ENCODE results near the gene GJB4. TPM values are rescaled to one million over a fixed set of nuclear protein-coding genes. Genes with fewer than 3 reads are reported as not detected.

Gene GJB4
- polyA plus RNA-seq, 1 of the 3 experiments (the other 2 are of a cell fraction) = not detected

- no peaks in the 10 kb centered on the region for H4K20me1 ChIP-seq (ENCODE audit: insufficient read depth)
- no peaks in the 10 kb centered on the region for H3K36me3 ChIP-seq (replicated peaks in 1 of 2; ENCODE audit: control insufficient read depth in 1 of 2, insufficient read depth in 2 of 2, low read length in 1 of 2)
- no peak overlapping the region for H3K4me2 ChIP-seq
- no peak overlapping the region for H2AFZ ChIP-seq (ENCODE audit: low read depth)
- peaks cover 0 to 8% of the 10 kb centered on the region in 2 experiments; a peak in 1 of 4 replicates for H3K4me1 ChIP-seq (ENCODE audit: control insufficient read depth in 1 of 2, insufficient read depth in 2 of 2, low read depth in 1 of 2, low read length in 1 of 2)
- POLR2A ChIA-PET = no interaction called here
- H3F3A ChIP-seq (replicated peaks; ENCODE audit: insufficient read depth) = no peaks in the 10 kb centered on the region
- H3K27ac ChIP-seq (ENCODE audit: low read depth in 2 of 2, low read length in 1 of 2) = no peak overlapping the region
- H3K9me3 ChIP-seq = no peaks in the 10 kb centered on the region
- no peak overlapping the region for H3K9ac ChIP-seq
- CTCF ChIA-PET = interaction anchor here (0.8 to 4.9 kb wide), 39 partner anchors 10 to 1117 kb away, joined by 3 to 57 read pairs (median 6); partner anchors contain the start of genes GJB5 and SMIM12
- H3K4me3 ChIP-seq (ENCODE audit: low read depth in 2 of 2, low read length in 1 of 2) = no peak overlapping the region
- WGBS (ENCODE audit: low lambda C conversion rate) = 50% methylated on average over 5 of the region's 6 CpGs
- no peaks in the 10 kb centered on the region for H3K27me3 ChIP-seq (ENCODE audit: insufficient read depth)
- TF ChIP-seq ZBTB33 (IDR thresholded peaks at IDR 0.05; ENCODE audit: borderline replicate concordance, low read depth) (no peak), RFX5 (IDR thresholded peaks at IDR 0.05; ENCODE audit: low read length) (no peak), ELF1 (IDR thresholded peaks at IDR 0.05) (no peak)
- no peaks in the 10 kb centered on the region for H3K79me2 ChIP-seq (ENCODE audit: insufficient read depth)
- H3K9me2 ChIP-seq = no peaks in the 10 kb centered on the region
- DNase-seq = no peak
Measured at GRCh38 chr1:34743775-34744174, 15.8 kb upstream of the GJB4 start.

- ChIA-PET POLR2A (no interaction called here), CTCF (interaction anchor here (0.8 to 4.9 kb wide), 10 partner anchors 8 to 1112 kb away, joined by 3 to 57 read pairs (median 12); partner anchors contain the start of gene GJB5)
Measured at GRCh38 chr1:34744851-34745250, 14.7 kb upstream of the GJB4 start.

GRCh38 chr1:34745666-34746065 is 13.9 kb upstream of the GJB4 start:
- no peak for DNase-seq
- Histone ChIP-seq H4K20me1 (ENCODE audit: insufficient read depth) (no peaks in the 10 kb centered on the region), H3K79me2 (ENCODE audit: insufficient read depth) (no peaks in the 10 kb centered on the region), H3K27me3 (ENCODE audit: insufficient read depth) (no peaks in the 10 kb centered on the region), H3K4me3 (ENCODE audit: low read depth in 2 of 2, low read length in 1 of 2) (no peak overlapping the region), H3K4me1 (ENCODE audit: control insufficient read depth in 1 of 2, insufficient read depth in 2 of 2, low read depth in 1 of 2, low read length in 1 of 2) (peaks cover 0 to 3% of the 10 kb centered on the region in 2 experiments; a peak in 1 of 4 replicates), H3K9me2 (no peaks in the 10 kb centered on the region), H3K36me3 (replicated peaks in 1 of 2; ENCODE audit: control insufficient read depth in 1 of 2, insufficient read depth in 2 of 2, low read length in 1 of 2) (no peaks in the 10 kb centered on the region), H3F3A (replicated peaks; ENCODE audit: insufficient read depth) (no peaks in the 10 kb centered on the region), H3K9ac (no peak overlapping the region), H2AFZ (ENCODE audit: low read depth) (no peak overlapping the region), H3K9me3 (no peaks in the 10 kb centered on the region), H3K4me2 (no peak overlapping the region), H3K27ac (ENCODE audit: low read depth in 2 of 2, low read length in 1 of 2) (no peak overlapping the region)
- POLR2A ChIA-PET = no interaction called here
- CTCF ChIA-PET = interaction anchor here (1.3 to 1.4 kb wide), 3 partner anchors 149 to 1113 kb away, joined by 3 to 8 read pairs (median 5); no protein-coding TSS in a partner anchor
- WGBS (ENCODE audit: low lambda C conversion rate) = 30% methylated on average over 5 of the region's 5 CpGs
- TF ChIP-seq USF2 (IDR thresholded peaks at IDR 0.05; ENCODE audit: borderline replicate concordance, low read depth, low read length) = no peak
- no peak for TF ChIP-seq ELF1 (IDR thresholded peaks at IDR 0.05)
- no peak for TF ChIP-seq EP300 (IDR thresholded peaks at IDR 0.05; ENCODE audit: borderline replicate concordance in 1 of 2, low read depth in 1 of 2, low read length in 1 of 2)
- no peak for TF ChIP-seq MAX (IDR thresholded peaks at IDR 0.05; ENCODE audit: low read depth)
- TF ChIP-seq FOXJ3 (CRISPR knock-in tag; IDR thresholded peaks at IDR 0.05) = no peak
- TF ChIP-seq TAF1 (IDR thresholded peaks at IDR 0.05; ENCODE audit: borderline replicate concordance, low read depth, low read length) = no peak
- no peak for TF ChIP-seq YY1 (IDR thresholded peaks at IDR 0.05; ENCODE audit: low read depth)
- no peak for TF ChIP-seq RFX5 (IDR thresholded peaks at IDR 0.05; ENCODE audit: low read length)
- no peak for TF ChIP-seq CTCF (IDR thresholded peaks at IDR 0.05)

More at GRCh38 chr1:34744851-34745250, 14.7 kb upstream of the GJB4 start:
- H3K36me3 ChIP-seq (replicated peaks in 1 of 2; ENCODE audit: control insufficient read depth in 1 of 2, insufficient read depth in 2 of 2, low read length in 1 of 2) = no peaks in the 10 kb centered on the region
- H4K20me1 ChIP-seq (ENCODE audit: insufficient read depth) = no peaks in the 10 kb centered on the region
- TF ChIP-seq IRF3 (IDR thresholded peaks at IDR 0.05; ENCODE audit: low read depth, low read length) = no peak
- no peak for TF ChIP-seq RCOR1 (IDR thresholded peaks at IDR 0.05; ENCODE audit: low read length)
- TF ChIP-seq NRF1 (IDR thresholded peaks at IDR 0.05; ENCODE audit: low read depth, low read length) = no peak
- peaks cover 0 to 3% of the 10 kb centered on the region in 2 experiments; a peak in 1 of 4 replicates for H3K4me1 ChIP-seq (ENCODE audit: control insufficient read depth in 1 of 2, insufficient read depth in 2 of 2, low read depth in 1 of 2, low read length in 1 of 2)
- WGBS (ENCODE audit: low lambda C conversion rate) = 23% methylated on average over 3 of the region's 3 CpGs
- H3K9me2 ChIP-seq = no peaks in the 10 kb centered on the region
- no peaks in the 10 kb centered on the region for H3K9me3 ChIP-seq
- DNase-seq = no peak
- H2AFZ ChIP-seq (ENCODE audit: low read depth) = no peak overlapping the region
- no peaks in the 10 kb centered on the region for H3F3A ChIP-seq (replicated peaks; ENCODE audit: insufficient read depth)
- H3K79me2 ChIP-seq (ENCODE audit: insufficient read depth) = no peaks in the 10 kb centered on the region
- no peak overlapping the region for H3K4me3 ChIP-seq (ENCODE audit: low read depth in 2 of 2, low read length in 1 of 2)
- H3K4me2 ChIP-seq = no peak overlapping the region
- no peak overlapping the region for H3K27ac ChIP-seq (ENCODE audit: low read depth in 2 of 2, low read length in 1 of 2)
- H3K27me3 ChIP-seq (ENCODE audit: insufficient read depth) = no peaks in the 10 kb centered on the region
- H3K9ac ChIP-seq = no peak overlapping the region
